ENCODE results near the gene ALKBH5.

DNA sequence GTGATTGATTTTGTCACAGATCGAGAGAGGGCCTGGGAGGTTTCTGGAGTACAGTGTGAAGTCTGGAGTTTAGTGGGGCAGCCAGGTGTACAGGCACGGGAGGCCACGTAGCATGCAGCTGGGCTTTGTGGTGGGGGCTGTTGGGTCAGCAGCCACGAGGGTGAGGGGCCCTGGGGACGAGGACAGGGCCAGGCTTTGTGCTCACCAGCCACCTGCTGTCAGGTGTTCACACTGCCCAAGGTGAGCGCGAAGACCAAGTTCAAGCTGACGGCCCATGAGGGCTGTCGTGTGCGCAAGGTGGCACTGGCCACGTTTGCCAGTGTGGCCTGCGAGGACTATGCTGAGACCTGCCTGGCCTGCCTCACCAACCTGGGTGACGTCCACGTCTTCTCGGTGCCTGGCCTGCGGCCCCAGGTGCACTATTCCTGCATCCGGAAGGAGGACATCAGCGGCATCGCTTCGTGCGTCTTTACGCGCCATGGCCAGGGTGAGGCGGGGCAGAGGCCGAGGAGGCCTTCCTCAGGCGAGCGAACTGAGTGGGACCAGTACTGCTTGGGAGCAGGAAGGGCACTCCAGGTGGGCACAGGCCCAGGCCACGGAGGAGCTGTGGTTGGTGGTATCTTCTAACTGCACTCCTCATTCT is 57.7 kb downstream of the ALKBH5 start:
- TF ChIP-seq, protein P1, sequence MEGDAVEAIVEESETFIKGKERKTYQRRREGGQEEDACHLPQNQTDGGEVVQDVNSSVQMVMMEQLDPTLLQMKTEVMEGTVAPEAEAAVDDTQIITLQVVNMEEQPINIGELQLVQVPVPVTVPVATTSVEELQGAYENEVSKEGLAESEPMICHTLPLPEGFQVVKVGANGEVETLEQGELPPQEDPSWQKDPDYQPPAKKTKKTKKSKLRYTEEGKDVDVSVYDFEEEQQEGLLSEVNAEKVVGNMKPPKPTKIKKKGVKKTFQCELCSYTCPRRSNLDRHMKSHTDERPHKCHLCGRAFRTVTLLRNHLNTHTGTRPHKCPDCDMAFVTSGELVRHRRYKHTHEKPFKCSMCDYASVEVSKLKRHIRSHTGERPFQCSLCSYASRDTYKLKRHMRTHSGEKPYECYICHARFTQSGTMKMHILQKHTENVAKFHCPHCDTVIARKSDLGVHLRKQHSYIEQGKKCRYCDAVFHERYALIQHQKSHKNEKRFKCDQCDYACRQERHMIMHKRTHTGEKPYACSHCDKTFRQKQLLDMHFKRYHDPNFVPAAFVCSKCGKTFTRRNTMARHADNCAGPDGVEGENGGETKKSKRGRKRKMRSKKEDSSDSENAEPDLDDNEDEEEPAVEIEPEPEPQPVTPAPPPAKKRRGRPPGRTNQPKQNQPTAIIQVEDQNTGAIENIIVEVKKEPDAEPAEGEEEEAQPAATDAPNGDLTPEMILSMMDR (IDR thresholded peaks at IDR 0.05): no peak
- TF ChIP-seq POLR2A (IDR thresholded peaks at IDR 0.05): no peak

All from heart left ventricle (tissue), 13 donors.